ENCODE measurements around the gene NR2C2. TPM values are rescaled to one million over a fixed set of nuclear protein-coding genes. Genes with fewer than 3 reads are reported as not detected.
A peak's percentile ranks its signal among the peaks of the same experiment; 100 is the strongest.

Gene NR2C2
- total RNA-seq, 1 experiment from 2014 or later = 29.2 TPM

DNA sequence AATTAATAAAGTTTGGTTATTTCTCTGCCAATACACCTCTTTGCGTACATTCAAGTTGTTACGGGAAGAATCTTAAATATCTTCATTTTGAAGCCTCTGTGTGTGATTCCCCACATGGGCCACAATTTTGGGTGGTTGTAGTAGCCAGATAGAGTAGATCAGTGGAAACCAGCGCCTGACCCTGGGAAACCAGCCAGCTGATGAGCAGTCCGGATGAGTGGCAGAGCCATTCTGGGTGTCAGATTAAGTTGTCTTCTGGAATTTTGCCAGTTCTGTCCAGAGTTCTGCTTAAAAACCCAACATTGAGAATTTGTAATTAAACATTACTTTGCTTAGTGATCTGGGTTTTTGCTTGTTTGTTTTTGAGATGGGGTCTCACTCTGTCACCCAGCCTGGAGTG is 68.1 kb downstream of the NR2C2 start:
- DNase-seq (ENCODE audit: low read depth) = no peak

GRCh38 chr3:15017191-15017590 is 69.8 kb downstream of the NR2C2 start:
- DNase-seq (ENCODE audit: low read depth) = no peak

GRCh38 chr3:15023249-15023648 is 75.9 kb downstream of the NR2C2 start:
- no peak for DNase-seq (ENCODE audit: low read depth)

DNA sequence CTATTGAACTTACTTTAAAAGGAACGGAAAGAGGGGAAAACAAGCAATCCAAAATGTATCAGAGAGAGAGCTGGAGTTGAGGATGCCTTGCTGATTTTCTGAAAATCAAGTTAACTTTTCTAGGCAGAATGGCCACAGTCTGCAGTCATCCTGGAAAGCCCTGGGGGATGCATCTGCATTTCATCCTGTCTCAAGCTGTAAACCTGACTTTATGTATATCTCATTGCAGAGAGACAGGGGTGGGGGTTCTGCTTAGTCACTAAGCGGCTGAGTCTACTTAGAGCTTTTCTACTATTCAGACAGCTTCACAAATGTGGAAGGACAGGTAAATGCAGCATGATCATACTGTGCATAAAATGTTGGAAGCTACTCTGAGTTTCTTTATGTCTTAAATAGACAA is 76.3 kb downstream of the NR2C2 start:
- DNase-seq (ENCODE audit: low read depth) = no peak

DNA sequence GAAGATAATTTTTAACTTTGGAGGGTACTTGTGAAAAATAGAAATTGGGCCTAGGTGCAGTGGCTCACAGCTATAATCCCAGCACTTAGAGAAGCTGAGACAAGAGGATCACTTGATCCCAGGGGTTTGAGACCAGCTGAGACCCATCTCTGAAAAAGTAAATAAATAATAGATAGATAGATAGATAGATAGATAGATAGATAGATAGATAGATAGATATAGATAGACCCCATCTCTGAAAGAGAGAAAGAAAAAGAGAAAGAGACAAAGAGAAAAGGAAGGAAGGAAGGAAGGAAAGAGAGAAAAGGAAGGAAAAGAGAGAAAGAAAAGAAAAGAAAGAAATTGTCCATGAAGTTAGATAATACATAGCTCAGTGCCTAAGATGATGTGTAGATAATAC is 82.2 kb downstream of the NR2C2 start:
- no peak for DNase-seq (ENCODE audit: low read depth)

- no peak for DNase-seq (ENCODE audit: low read depth)
Measured at GRCh38 chr3:15032650-15033049, 85.3 kb downstream of the NR2C2 start.

DNA sequence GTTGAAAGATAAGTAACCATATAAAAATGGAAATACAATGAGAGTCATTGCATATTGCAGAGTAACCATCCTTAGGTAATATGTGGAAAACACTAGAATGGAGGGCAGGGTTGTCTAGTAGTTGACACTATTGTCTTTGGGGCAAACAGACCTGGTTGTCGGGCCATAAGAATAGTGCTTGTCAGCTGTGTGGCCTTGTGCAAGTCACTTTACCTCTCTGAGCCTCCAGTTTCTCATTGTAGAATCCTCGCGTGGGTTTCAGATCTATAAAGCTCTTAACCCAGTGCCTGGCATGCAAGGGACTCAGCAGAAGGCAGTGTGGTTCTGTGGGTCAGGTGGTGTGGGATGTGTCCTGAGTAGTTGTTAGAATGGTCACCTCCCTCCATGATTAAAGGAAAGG is 85.7 kb downstream of the NR2C2 start:
- DNase-seq (ENCODE audit: low read depth) = no peak

DNA sequence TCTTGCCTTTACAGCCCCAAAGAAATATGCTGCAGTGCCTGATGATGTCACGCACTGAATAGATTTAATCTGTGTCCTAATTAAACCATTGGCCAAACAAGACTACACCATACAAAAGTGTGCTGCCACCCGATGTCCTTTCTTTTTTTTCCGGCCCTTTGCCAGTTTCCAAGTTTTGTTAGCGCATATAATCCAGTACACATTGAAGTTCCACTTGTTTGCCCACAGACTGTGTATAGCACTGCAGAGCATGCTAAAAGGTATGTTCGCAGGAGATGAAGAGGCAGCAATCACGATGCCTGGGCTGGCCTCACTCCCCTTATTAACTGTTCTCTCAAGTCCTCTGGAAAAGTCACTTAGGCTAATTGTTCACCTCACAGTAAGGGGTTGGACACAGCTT is 90.9 kb downstream of the NR2C2 start:
- no peak for DNase-seq (ENCODE audit: low read depth)

GRCh38 chr3:15040844-15041243 is 93.5 kb downstream of the NR2C2 start:
- no peak for DNase-seq (ENCODE audit: low read depth)

- no peak for DNase-seq (ENCODE audit: low read depth)
Measured at GRCh38 chr3:15041950-15042349, 94.6 kb downstream of the NR2C2 start.

GRCh38 chr3:15042936-15043335 is 95.6 kb downstream of the NR2C2 start:
- DNase-seq (ENCODE audit: low read depth) = no peak

DNA sequence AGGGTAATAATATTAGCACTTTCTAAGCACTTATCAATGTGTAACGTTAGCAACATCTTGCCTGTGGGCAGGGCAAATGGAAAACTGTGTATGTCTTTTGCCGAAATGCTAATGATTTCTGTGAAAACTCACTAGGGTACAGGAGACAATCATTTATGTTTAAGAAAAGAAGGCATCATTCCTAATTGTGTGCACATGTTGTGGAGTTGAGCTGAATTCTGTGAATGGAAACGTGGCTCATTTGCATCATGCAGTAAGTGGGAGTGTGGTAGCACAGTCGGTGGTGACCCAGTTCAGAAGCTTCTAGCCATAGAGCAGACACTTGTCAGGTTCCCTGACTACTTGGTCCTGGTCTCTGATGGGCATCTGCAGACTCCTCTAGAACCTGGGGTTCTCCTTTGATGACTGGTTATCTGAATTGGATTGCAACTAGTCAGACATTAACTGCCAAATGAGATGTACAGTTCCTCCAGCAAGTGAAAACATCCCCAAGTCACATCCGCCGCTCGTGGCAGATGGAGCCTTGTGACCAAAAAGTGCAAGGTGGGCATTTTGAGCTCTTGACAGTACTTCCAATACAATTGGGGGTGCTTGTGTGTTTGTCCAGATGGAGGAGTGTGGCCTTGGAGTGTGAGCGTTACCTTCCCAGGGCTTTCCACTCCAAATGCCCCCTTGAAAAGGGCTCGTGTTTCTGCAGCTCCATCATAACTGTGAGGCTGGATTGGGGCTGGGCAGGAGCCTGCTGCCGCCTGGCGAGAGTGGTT is 96.2 kb downstream of the NR2C2 start:
- DNase-seq (ENCODE audit: low read depth) = no peak

- no peak for DNase-seq (ENCODE audit: low read depth)
Measured at GRCh38 chr3:15044326-15044725, 96.9 kb downstream of the NR2C2 start.

DNA sequence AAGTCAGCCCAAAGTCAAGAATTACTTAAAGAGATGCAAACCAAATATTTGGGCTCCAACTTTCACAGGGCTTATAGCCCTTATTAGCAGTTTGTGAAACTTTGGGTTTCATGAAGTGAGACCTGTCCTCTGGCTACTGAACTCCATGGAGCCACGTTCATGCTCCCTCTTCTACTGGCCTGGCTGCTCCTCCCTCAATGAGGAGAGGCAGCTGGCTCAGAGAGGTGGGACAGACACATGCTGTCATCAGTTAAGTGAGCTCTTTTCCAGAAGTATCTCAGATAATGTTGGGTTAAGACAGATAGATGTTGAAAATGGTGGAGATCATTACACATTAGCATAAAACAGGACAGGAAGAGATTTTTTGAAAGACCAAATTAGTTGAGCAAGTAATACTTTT is 98.3 kb downstream of the NR2C2 start:
- DNase-seq (ENCODE audit: low read depth) = no peak

DNA sequence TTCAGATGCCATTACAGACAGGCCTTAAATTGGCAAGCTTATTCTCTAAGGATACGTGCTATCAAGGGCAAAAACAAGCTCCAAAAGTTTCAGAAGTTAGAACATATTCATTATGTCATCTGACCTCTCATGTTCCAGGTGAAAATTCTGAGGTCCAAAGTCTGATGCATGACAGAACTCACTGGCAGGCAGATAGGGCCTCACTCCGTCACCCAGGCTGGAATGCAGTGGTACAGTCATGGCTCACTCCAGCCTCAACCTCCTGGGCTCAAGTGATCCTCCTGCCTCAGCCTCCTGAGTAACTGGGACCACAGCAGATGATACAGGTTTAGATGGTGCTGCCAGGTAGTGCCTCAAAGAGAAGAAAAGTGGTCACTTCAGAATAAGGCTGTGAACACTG is 102.2 kb downstream of the NR2C2 start:
- no peak for DNase-seq (ENCODE audit: low read depth)

- DNase-seq (ENCODE audit: low read depth) = no peak
Measured at GRCh38 chr3:15050405-15051092, 103.2 kb downstream of the NR2C2 start.

DNA sequence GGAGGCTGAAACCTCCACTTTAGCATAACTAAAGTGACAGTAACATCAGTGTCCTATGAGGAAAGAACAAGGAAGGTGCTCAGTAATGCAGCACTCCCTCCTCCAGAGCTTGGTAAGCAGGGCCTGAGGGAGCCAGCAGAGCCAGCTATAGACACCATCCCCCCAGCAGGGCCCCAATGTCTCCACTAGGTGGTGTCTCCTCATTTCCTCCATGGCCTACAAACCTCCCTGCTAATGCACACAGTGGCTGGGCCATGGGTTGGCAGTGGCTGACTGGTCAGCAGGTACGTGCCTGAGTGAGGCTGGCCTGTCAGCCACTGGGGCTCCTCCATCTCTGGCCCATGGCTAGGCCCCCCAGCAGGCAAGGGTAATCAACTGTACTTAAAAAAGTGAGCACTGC is 104.1 kb downstream of the NR2C2 start:
- peak; percentile 68 for DNase-seq (ENCODE audit: low read depth)

GRCh38 chr3:15052335-15053242 is 105.2 kb downstream of the NR2C2 start:
- DNase-seq (ENCODE audit: low read depth) = no peak

DNA sequence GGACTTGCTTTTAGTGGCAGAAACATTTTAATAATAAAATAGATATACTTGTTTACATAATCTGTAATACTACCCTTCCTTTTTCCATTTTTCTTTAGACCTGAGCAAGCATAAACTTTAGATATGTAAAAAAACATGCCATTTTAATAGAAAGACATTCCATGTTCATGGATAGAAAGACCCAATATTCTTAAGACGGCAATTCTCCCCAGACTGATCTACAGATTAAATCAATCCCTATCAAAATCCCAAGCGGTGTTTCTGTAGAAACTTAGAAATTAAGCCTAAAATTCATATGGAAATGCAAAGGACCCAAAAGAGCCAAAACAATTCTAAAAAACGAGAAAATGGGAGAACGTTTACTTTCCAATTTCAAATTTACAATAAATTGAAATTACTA is 106.2 kb downstream of the NR2C2 start:
- no peak for DNase-seq (ENCODE audit: low read depth)

GRCh38 chr3:15055019-15055557 is 107.7 kb downstream of the NR2C2 start:
- DNase-seq (ENCODE audit: low read depth) = no peak

GRCh38 chr3:15056676-15057404 is 109.5 kb downstream of the NR2C2 start:
- DNase-seq (ENCODE audit: low read depth) = no peak
